ENCODE results near the gene SVOP.
A peak's percentile ranks its signal among the peaks of the same experiment; 100 is the strongest.

Gene SVOP

DNA sequence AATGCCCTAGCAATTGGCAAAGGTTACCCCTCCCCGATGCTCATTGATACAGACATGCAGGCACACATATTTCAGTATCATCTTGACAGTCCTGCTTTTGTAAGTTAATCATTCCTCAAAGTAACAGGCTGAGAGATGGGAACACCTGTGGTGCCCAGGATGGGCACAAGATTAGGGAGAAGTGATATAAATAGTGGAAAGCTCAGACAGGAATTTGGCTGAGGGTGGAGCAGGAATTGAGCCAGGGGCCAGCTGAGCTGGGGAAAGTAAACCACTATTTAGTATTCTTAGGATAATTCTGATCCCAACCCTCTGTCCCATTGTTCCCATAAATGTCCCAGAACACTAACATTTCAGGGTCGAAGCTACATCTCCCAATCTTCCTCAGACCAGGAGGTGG is 102.7 kb downstream of the SVOP start:
- Histone ChIP-seq H3K9ac (ENCODE audit: low read depth in 1 of 2, low read length in 2 of 2) (no peak overlapping the region), H3K27ac (ENCODE audit: low read depth in 2 of 2, low read length in 2 of 2) (no peak overlapping the region), H3K9me3 (ENCODE audit: control insufficient read depth in 2 of 2, low read length in 2 of 2) (no peaks in the 10 kb centered on the region), H3K4me3 (ENCODE audit: low read length in 2 of 2) (no peak overlapping the region), H3K27me3 (ENCODE audit: control insufficient read depth in 2 of 2, insufficient read depth in 2 of 2, low read length in 2 of 2) (no peaks in the 10 kb centered on the region), H3K4me1 (ENCODE audit: control insufficient read depth in 2 of 2, insufficient read depth in 2 of 2, low read length in 2 of 2) (no peaks in the 10 kb centered on the region), H3K36me3 (ENCODE audit: control insufficient read depth in 2 of 2, insufficient read depth in 2 of 2, low read length in 2 of 2) (no peaks in the 10 kb centered on the region)

GRCh38 chr12:108916336-108916735 is 104.5 kb downstream of the SVOP start:
- Histone ChIP-seq H3K36me3 (ENCODE audit: control insufficient read depth in 2 of 2, insufficient read depth in 2 of 2, low read length in 2 of 2) (no peaks in the 10 kb centered on the region), H3K4me3 (ENCODE audit: low read length in 2 of 2) (no peak overlapping the region), H3K9me3 (ENCODE audit: control insufficient read depth in 2 of 2, low read length in 2 of 2) (no peaks in the 10 kb centered on the region), H3K27me3 (ENCODE audit: control insufficient read depth in 2 of 2, insufficient read depth in 2 of 2, low read length in 2 of 2) (no peaks in the 10 kb centered on the region), H3K27ac (ENCODE audit: low read depth in 2 of 2, low read length in 2 of 2) (no peak overlapping the region), H3K4me1 (ENCODE audit: control insufficient read depth in 2 of 2, insufficient read depth in 2 of 2, low read length in 2 of 2) (no peaks in the 10 kb centered on the region), H3K9ac (ENCODE audit: low read depth in 1 of 2, low read length in 2 of 2) (no peak overlapping the region)

GRCh38 chr12:108915632-108916133 is 105.2 kb downstream of the SVOP start:
- no peak overlapping the region for H3K9ac ChIP-seq (ENCODE audit: low read depth in 1 of 2, low read length in 2 of 2)
- H3K4me3 ChIP-seq (ENCODE audit: low read length in 2 of 2): no peak overlapping the region
- H3K9me3 ChIP-seq (ENCODE audit: control insufficient read depth in 2 of 2, low read length in 2 of 2): no peaks in the 10 kb centered on the region
- no peaks in the 10 kb centered on the region for H3K36me3 ChIP-seq (ENCODE audit: control insufficient read depth in 2 of 2, insufficient read depth in 2 of 2, low read length in 2 of 2)
- H3K27me3 ChIP-seq (ENCODE audit: control insufficient read depth in 2 of 2, insufficient read depth in 2 of 2, low read length in 2 of 2): no peaks in the 10 kb centered on the region
- H3K4me1 ChIP-seq (ENCODE audit: control insufficient read depth in 2 of 2, insufficient read depth in 2 of 2, low read length in 2 of 2): no peaks in the 10 kb centered on the region
- no peak overlapping the region for H3K27ac ChIP-seq (ENCODE audit: low read depth in 2 of 2, low read length in 2 of 2)

- Histone ChIP-seq H3K36me3 (ENCODE audit: control insufficient read depth in 2 of 2, insufficient read depth in 2 of 2, low read length in 2 of 2) (no peaks in the 10 kb centered on the region), H3K9me3 (ENCODE audit: control insufficient read depth in 2 of 2, low read length in 2 of 2) (no peaks in the 10 kb centered on the region), H3K27me3 (ENCODE audit: control insufficient read depth in 2 of 2, insufficient read depth in 2 of 2, low read length in 2 of 2) (no peaks in the 10 kb centered on the region), H3K27ac (ENCODE audit: low read depth in 2 of 2, low read length in 2 of 2) (no peak overlapping the region), H3K9ac (ENCODE audit: low read depth in 1 of 2, low read length in 2 of 2) (no peak overlapping the region), H3K4me1 (ENCODE audit: control insufficient read depth in 2 of 2, insufficient read depth in 2 of 2, low read length in 2 of 2) (no peaks in the 10 kb centered on the region), H3K4me3 (ENCODE audit: low read length in 2 of 2) (no peak overlapping the region)
These were observed 106.7 kb downstream of the SVOP start for GRCh38 chr12:108914121-108914531.

DNA sequence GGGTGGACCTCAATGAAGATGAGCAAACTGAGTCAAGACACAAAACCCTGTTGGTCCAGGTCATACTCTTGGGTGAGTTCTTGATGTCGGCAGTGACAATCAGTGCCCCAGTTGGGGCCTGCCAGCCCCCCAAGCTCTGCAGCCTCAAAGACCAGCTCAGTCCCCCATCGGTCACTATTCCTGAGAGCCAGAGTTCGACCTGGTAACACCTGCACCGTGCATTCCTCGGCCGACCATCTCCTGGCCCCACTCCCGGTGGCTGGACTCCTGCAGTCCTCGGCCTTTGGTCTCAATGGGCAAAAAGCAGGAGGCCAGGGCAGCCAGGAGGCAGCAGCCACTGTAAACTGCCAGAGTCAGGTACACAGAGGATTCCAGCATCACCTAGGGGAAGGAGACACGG is 108.5 kb downstream of the SVOP start:
- Histone ChIP-seq H3K36me3 (ENCODE audit: control insufficient read depth in 2 of 2, insufficient read depth in 2 of 2, low read length in 2 of 2) (no peaks in the 10 kb centered on the region), H3K27me3 (ENCODE audit: control insufficient read depth in 2 of 2, insufficient read depth in 2 of 2, low read length in 2 of 2) (no peaks in the 10 kb centered on the region), H3K27ac (ENCODE audit: low read depth in 2 of 2, low read length in 2 of 2) (no peak overlapping the region), H3K9me3 (ENCODE audit: control insufficient read depth in 2 of 2, low read length in 2 of 2) (no peaks in the 10 kb centered on the region), H3K9ac (ENCODE audit: low read depth in 1 of 2, low read length in 2 of 2) (no peak overlapping the region), H3K4me3 (ENCODE audit: low read length in 2 of 2) (no peak overlapping the region), H3K4me1 (ENCODE audit: control insufficient read depth in 2 of 2, insufficient read depth in 2 of 2, low read length in 2 of 2) (no peaks in the 10 kb centered on the region)

GRCh38 chr12:108911915-108912314 is 109.0 kb downstream of the SVOP start:
- H3K4me1 ChIP-seq (ENCODE audit: control insufficient read depth in 2 of 2, insufficient read depth in 2 of 2, low read length in 2 of 2): no peaks in the 10 kb centered on the region
- H3K9ac ChIP-seq (ENCODE audit: low read depth in 1 of 2, low read length in 2 of 2): no peak overlapping the region
- H3K36me3 ChIP-seq (ENCODE audit: control insufficient read depth in 2 of 2, insufficient read depth in 2 of 2, low read length in 2 of 2): no peaks in the 10 kb centered on the region
- H3K27ac ChIP-seq (ENCODE audit: low read depth in 2 of 2, low read length in 2 of 2): no peak overlapping the region
- H3K9me3 ChIP-seq (ENCODE audit: control insufficient read depth in 2 of 2, low read length in 2 of 2): no peaks in the 10 kb centered on the region
- H3K27me3 ChIP-seq (ENCODE audit: control insufficient read depth in 2 of 2, insufficient read depth in 2 of 2, low read length in 2 of 2): no peaks in the 10 kb centered on the region
- H3K4me3 ChIP-seq (ENCODE audit: low read length in 2 of 2): no peak overlapping the region

- no peaks in the 10 kb centered on the region for H3K27me3 ChIP-seq (ENCODE audit: control insufficient read depth in 2 of 2, insufficient read depth in 2 of 2, low read length in 2 of 2)
- no peak overlapping the region for H3K9ac ChIP-seq (ENCODE audit: low read depth in 1 of 2, low read length in 2 of 2)
- no peaks in the 10 kb centered on the region for H3K4me1 ChIP-seq (ENCODE audit: control insufficient read depth in 2 of 2, insufficient read depth in 2 of 2, low read length in 2 of 2)
- no peaks in the 10 kb centered on the region for H3K9me3 ChIP-seq (ENCODE audit: control insufficient read depth in 2 of 2, low read length in 2 of 2)
- no peak overlapping the region for H3K27ac ChIP-seq (ENCODE audit: low read depth in 2 of 2, low read length in 2 of 2)
- no peak overlapping the region for H3K4me3 ChIP-seq (ENCODE audit: low read length in 2 of 2)
- H3K36me3 ChIP-seq (ENCODE audit: control insufficient read depth in 2 of 2, insufficient read depth in 2 of 2, low read length in 2 of 2): no peaks in the 10 kb centered on the region
These were observed 110.5 kb downstream of the SVOP start for GRCh38 chr12:108910336-108910735.

DNA sequence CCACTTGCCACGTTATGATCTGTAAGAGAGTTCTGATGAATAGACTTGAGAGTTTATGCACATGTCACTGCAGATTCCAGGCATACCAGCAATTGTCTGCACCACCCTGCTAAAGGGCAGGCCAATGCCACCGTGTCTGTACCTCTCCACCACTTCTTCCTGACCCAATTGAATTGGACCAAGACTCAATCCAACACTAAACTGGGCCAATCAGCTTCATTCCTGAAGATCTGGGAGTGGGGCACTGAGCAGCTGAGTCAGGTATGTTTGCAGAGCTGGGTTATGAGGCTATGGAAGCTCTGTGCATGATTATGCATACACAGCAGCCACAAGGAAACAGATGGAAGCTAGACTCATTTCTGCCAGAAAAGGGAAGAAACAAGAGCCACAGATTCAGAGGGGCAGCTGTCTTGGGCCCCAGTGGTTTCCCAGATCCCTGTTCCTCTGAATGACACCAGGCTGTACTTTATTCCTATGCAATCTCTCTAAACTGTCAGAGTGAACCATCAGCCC is 113.0 kb downstream of the SVOP start:
- Histone ChIP-seq H3K9me3 (ENCODE audit: control insufficient read depth in 2 of 2, low read length in 2 of 2) (no peaks in the 10 kb centered on the region), H3K27ac (ENCODE audit: low read depth in 2 of 2, low read length in 2 of 2) (peak overlapping the region in 1 of 2 donors; percentile 56), H3K27me3 (ENCODE audit: control insufficient read depth in 2 of 2, insufficient read depth in 2 of 2, low read length in 2 of 2) (no peaks in the 10 kb centered on the region), H3K36me3 (ENCODE audit: control insufficient read depth in 2 of 2, insufficient read depth in 2 of 2, low read length in 2 of 2) (no peaks in the 10 kb centered on the region), H3K4me3 (ENCODE audit: low read length in 2 of 2) (no peak overlapping the region), H3K9ac (ENCODE audit: low read depth in 1 of 2, low read length in 2 of 2) (no peak overlapping the region), H3K4me1 (ENCODE audit: control insufficient read depth in 2 of 2, insufficient read depth in 2 of 2, low read length in 2 of 2) (no peaks in the 10 kb centered on the region)

- H3K36me3 ChIP-seq (ENCODE audit: control insufficient read depth in 2 of 2, insufficient read depth in 2 of 2, low read length in 2 of 2): no peaks in the 10 kb centered on the region
- no peak overlapping the region for H3K27ac ChIP-seq (ENCODE audit: low read depth in 2 of 2, low read length in 2 of 2)
- no peaks in the 10 kb centered on the region for H3K9me3 ChIP-seq (ENCODE audit: control insufficient read depth in 2 of 2, low read length in 2 of 2)
- H3K4me1 ChIP-seq (ENCODE audit: control insufficient read depth in 2 of 2, insufficient read depth in 2 of 2, low read length in 2 of 2): no peaks in the 10 kb centered on the region
- no peaks in the 10 kb centered on the region for H3K27me3 ChIP-seq (ENCODE audit: control insufficient read depth in 2 of 2, insufficient read depth in 2 of 2, low read length in 2 of 2)
- H3K9ac ChIP-seq (ENCODE audit: low read depth in 1 of 2, low read length in 2 of 2): no peak overlapping the region
- no peak overlapping the region for H3K4me3 ChIP-seq (ENCODE audit: low read length in 2 of 2)
These were observed 113.9 kb downstream of the SVOP start for GRCh38 chr12:108906971-108907370.

GRCh38 chr12:108905725-108906124 is 115.1 kb downstream of the SVOP start:
- Histone ChIP-seq H3K27ac (ENCODE audit: low read depth in 2 of 2, low read length in 2 of 2) (no peak overlapping the region), H3K4me3 (ENCODE audit: low read length in 2 of 2) (no peak overlapping the region)

DNA sequence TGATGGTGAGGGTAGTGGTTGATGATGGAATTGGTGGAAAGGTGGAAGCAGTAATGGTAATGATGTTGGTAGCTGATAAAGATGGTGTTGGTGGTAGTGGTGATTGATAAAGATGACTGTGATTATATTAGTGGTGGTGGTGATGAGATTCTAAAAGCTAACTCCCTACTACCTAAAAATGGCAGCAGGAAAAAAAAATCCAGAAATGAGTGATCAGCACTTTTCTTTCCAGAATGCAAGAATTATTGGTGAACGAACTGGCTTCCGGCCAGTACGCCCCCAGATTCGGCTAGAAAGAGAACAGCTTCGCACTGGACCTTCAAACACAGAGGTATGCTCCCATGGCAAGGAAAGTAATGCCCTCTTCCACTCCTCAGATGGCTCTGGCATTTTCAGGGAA is 121.7 kb downstream of the SVOP start:
- no peaks in the 10 kb centered on the region for H3K4me1 ChIP-seq (ENCODE audit: control insufficient read depth in 2 of 2, insufficient read depth in 2 of 2, low read length in 2 of 2)
- H3K9me3 ChIP-seq (ENCODE audit: control insufficient read depth in 2 of 2, low read length in 2 of 2): no peaks in the 10 kb centered on the region
- H3K27ac ChIP-seq (ENCODE audit: low read depth in 2 of 2, low read length in 2 of 2): no peak overlapping the region
- no peak overlapping the region for H3K9ac ChIP-seq (ENCODE audit: low read depth in 1 of 2, low read length in 2 of 2)
- no peaks in the 10 kb centered on the region for H3K27me3 ChIP-seq (ENCODE audit: control insufficient read depth in 2 of 2, insufficient read depth in 2 of 2, low read length in 2 of 2)
- H3K36me3 ChIP-seq (ENCODE audit: control insufficient read depth in 2 of 2, insufficient read depth in 2 of 2, low read length in 2 of 2): no peaks in the 10 kb centered on the region
- no peak overlapping the region for H3K4me3 ChIP-seq (ENCODE audit: low read length in 2 of 2)

More at GRCh38 chr12:108905725-108906124, 115.1 kb downstream of the SVOP start:
- no peaks in the 10 kb centered on the region for H3K9me3 ChIP-seq (ENCODE audit: control insufficient read depth in 2 of 2, low read length in 2 of 2)
- H3K9ac ChIP-seq (ENCODE audit: low read depth in 1 of 2, low read length in 2 of 2): no peak overlapping the region
- no peaks in the 10 kb centered on the region for H3K27me3 ChIP-seq (ENCODE audit: control insufficient read depth in 2 of 2, insufficient read depth in 2 of 2, low read length in 2 of 2)
- no peaks in the 10 kb centered on the region for H3K36me3 ChIP-seq (ENCODE audit: control insufficient read depth in 2 of 2, insufficient read depth in 2 of 2, low read length in 2 of 2)
- no peaks in the 10 kb centered on the region for H3K4me1 ChIP-seq (ENCODE audit: control insufficient read depth in 2 of 2, insufficient read depth in 2 of 2, low read length in 2 of 2)
